ENCODE measurements around the gene KLKB1.
"Not testable (repeated sequence)": the region's sequence is repeated elsewhere in the genome, so short reads cannot be mapped to it uniquely, and the experiment has no call there.

Gene KLKB1

GRCh38 chr4:186265683-186266652 lies 38.7 kb downstream of the KLKB1 start, which contains the start of gene F11:
F11 (plus strand) TSS chr4:186266189; CDS start chr4:186267137, 948 bp downstream.
- DNase-seq, result no peak

- DNase-seq, result no peak
Measured at GRCh38 chr4:186266729-186267456, 39.6 kb downstream of the KLKB1 start.

GRCh38 chr4:186271081-186271678 lies 43.9 kb downstream of the KLKB1 start:
- no peak for DNase-seq

GRCh38 chr4:186272699-186273391 lies 45.5 kb downstream of the KLKB1 start:
- DNase-seq, result no peak

GRCh38 chr4:186273392-186273789 lies 46.1 kb downstream of the KLKB1 start:
- DNase-seq, result not testable (repeated sequence)

GRCh38 chr4:186283311-186283710 lies 56.0 kb downstream of the KLKB1 start:
- DNase-seq, result no peak

- no peak for DNase-seq
Measured at GRCh38 chr4:186285147-186285546, 57.8 kb downstream of the KLKB1 start.

- DNase-seq, result no peak
Measured at GRCh38 chr4:186286581-186286980, 59.3 kb downstream of the KLKB1 start.

- no peak for DNase-seq
Measured at GRCh38 chr4:186291256-186291890, 64.1 kb downstream of the KLKB1 start.

- no peak for DNase-seq
Measured at GRCh38 chr4:186294160-186294559, 66.9 kb downstream of the KLKB1 start.

GRCh38 chr4:186296481-186296880 lies 69.2 kb downstream of the KLKB1 start:
- no peak for DNase-seq

- DNase-seq, result peak; percentile 20
Measured at GRCh38 chr4:186297013-186297645, 69.8 kb downstream of the KLKB1 start.

- no peak for DNase-seq
Measured at GRCh38 chr4:186298031-186298647, 70.8 kb downstream of the KLKB1 start.

GRCh38 chr4:186299291-186299690 lies 72.0 kb downstream of the KLKB1 start:
- no peak for DNase-seq

GRCh38 chr4:186300659-186301390 lies 73.5 kb downstream of the KLKB1 start:
- no peak for DNase-seq

GRCh38 chr4:186304216-186304615 lies 76.9 kb downstream of the KLKB1 start:
- DNase-seq, result no peak

- no peak for DNase-seq
Measured at GRCh38 chr4:186304866-186305505, 77.7 kb downstream of the KLKB1 start.

GRCh38 chr4:186307497-186307896 lies 80.2 kb downstream of the KLKB1 start:
- DNase-seq, result no peak

- DNase-seq, result no peak
Measured at GRCh38 chr4:186307916-186308315, 80.6 kb downstream of the KLKB1 start.

Measured in DMS 273 treated with DMSO at 0.1 percent for 48 hours (cell line).